Right cardiac atrium (tissue), 5 donors: ENCODE results near the gene KCTD5. TPM values are rescaled to one million over a fixed set of nuclear protein-coding genes. Genes with fewer than 3 reads are reported as not detected.

Experiments used
- ATAC-seq, 2 donors: fragments of 200-7000 bp; cut with Tn5 transposase; one replicate each; pipeline versions ENCODE4 v1.8.0 to v1.9.1; 2020; ENCODE audit warnings: moderate library complexity in 2 of 2, mild to moderate bottlenecking in 1 of 2
- DNase-seq, 3 donors: peaks; one replicate each; pipeline ENCODE4 v3.0.0-alpha.2; 2020
- H3K27ac ChIP-seq: one replicate; pipeline ENCODE4 v1.5.1; 2013; ENCODE audit warnings: mild to moderate bottlenecking, low read length, control low read depth, moderate library complexity
- H3K27me3 ChIP-seq: one replicate; pipeline ENCODE4 v1.6.1; 2013; ENCODE audit not compliant: control insufficient read depth, insufficient read depth
- H3K4me1 ChIP-seq: one replicate; pipeline ENCODE4 v1.6.1; 2013; ENCODE audit warnings: low read length; ENCODE audit not compliant: control insufficient read depth, insufficient read depth
- H3K4me3 ChIP-seq: one replicate; pipeline ENCODE4 v1.5.1; 2013; ENCODE audit warnings: low read length, control low read depth
- H3K9me3 ChIP-seq: one replicate; pipeline ENCODE4 v1.6.1; 2013; ENCODE audit warnings: low read length; ENCODE audit not compliant: control insufficient read depth
- WGBS: extraction: QIAGEN DNeasy Blood & Tissue Kit; methylation state at CpG from one replicate; pipeline ENCODE4 v1.1.7; 2013; 5-methylcytosine and 5-hydroxymethylcytosine counted together
- intact Hi-C, 4 donors: fragments of 100-400 bp; cut with DNase I; formaldehyde crosslinking; loops; one replicate each; pipeline versions ENCODE4 v1.11.0 to v1.14.0; 2022 to 2023
- polyA plus RNA-seq: library from polyadenylated mRNA; stranded (reverse); fragments of 200-250 nt; gene quantifications from one replicate; pipeline ENCODE4 v1.2.3, GENCODE V29; 2013
- total RNA-seq, 4 donors: library from RNA; stranded (reverse); fragmentation: NEBNext Ultra II Directional; extraction: Animal tissue kit (Norgen Biotek cat#: 25700); gene quantifications; one replicate each; pipeline ENCODE4 v1.2.1, GENCODE V29; 2021
- donor health status: healthy with polysubstance abuse.
- donor health status: DM: no; HTN: yes; CAD: no.
- donor health status: DM: no; HTN: no; CAD: no.
- donor health status: DM: no; HTN: yes; CAD: no; lungs with severe emphysema.
- donor health status: DM: yes; HTN: yes; CAD: no.

Gene KCTD5
- total and polyA plus RNA-seq, 5 donors = 10.6 to 13.7 (median 11.7) TPM

GRCh38 chr16:2704983-2705275 is 22.6 kb downstream of the KCTD5 start:
- ATAC-seq = no peak
- Histone ChIP-seq H3K4me1 (no peaks in the 10 kb centered on the region), H3K9me3 (no peaks in the 10 kb centered on the region), H3K4me3 (no peak overlapping the region), H3K27ac (no peak overlapping the region), H3K27me3 (no peaks in the 10 kb centered on the region)
- 91% methylated on average over 14 of the region's 14 CpGs for WGBS
- intact Hi-C loops = no loop called here
- peak in 2 of 3 donors; percentile 33 to 37 for DNase-seq

GRCh38 chr16:2705351-2705750 is 23.0 kb downstream of the KCTD5 start:
- peak in 2 of 3 donors; percentile 38 to 44 for DNase-seq
- Histone ChIP-seq H3K9me3 (no peaks in the 10 kb centered on the region), H3K27ac (no peak overlapping the region), H3K4me1 (no peaks in the 10 kb centered on the region), H3K27me3 (no peaks in the 10 kb centered on the region), H3K4me3 (no peak overlapping the region)
- intact Hi-C loops = no loop called here
- no peak for ATAC-seq
- 88% methylated on average over 10 of the region's 10 CpGs for WGBS

GRCh38 chr16:2706085-2706484 is 23.8 kb downstream of the KCTD5 start:
- no peak for ATAC-seq

GRCh38 chr16:2706611-2707311 is 24.4 kb downstream of the KCTD5 start:
- DNase-seq (peak in 2 of 3 donors; percentile 42 to 49), ATAC-seq (no peak)
- H3K9me3 ChIP-seq = no peaks in the 10 kb centered on the region
- intact Hi-C loops = no loop called here
- WGBS = 93% methylated on average over 22 of the region's 22 CpGs
- H3K4me3 ChIP-seq = no peak overlapping the region
- H3K27me3 ChIP-seq = no peaks in the 10 kb centered on the region
- H3K4me1 ChIP-seq = no peaks in the 10 kb centered on the region
- H3K27ac ChIP-seq = no peak overlapping the region

More at GRCh38 chr16:2706085-2706484, 23.8 kb downstream of the KCTD5 start:
- DNase-seq = peak in 2 of 3 donors; percentile 33 to 44
- H3K4me1 ChIP-seq = no peaks in the 10 kb centered on the region
- no peaks in the 10 kb centered on the region for H3K27me3 ChIP-seq
- 93% methylated on average over 17 of the region's 17 CpGs for WGBS
- H3K9me3 ChIP-seq = no peaks in the 10 kb centered on the region
- H3K27ac ChIP-seq = no peak overlapping the region
- no peak overlapping the region for H3K4me3 ChIP-seq
- intact Hi-C loops = no loop called here

GRCh38 chr16:2707368-2708289 is 25.3 kb downstream of the KCTD5 start:
- no peak for ATAC-seq
- no peak overlapping the region for H3K4me3 ChIP-seq
- 93% methylated on average over 51 of the region's 51 CpGs for WGBS
- intact Hi-C loops = no loop called here
- H3K27ac ChIP-seq = no peak overlapping the region
- no peaks in the 10 kb centered on the region for H3K9me3 ChIP-seq
- peak in 2 of 3 donors; percentile 6 to 44 for DNase-seq
- no peaks in the 10 kb centered on the region for H3K27me3 ChIP-seq
- no peaks in the 10 kb centered on the region for H3K4me1 ChIP-seq

- Histone ChIP-seq H3K27me3 (no peaks in the 10 kb centered on the region), H3K4me1 (no peaks in the 10 kb centered on the region), H3K9me3 (no peaks in the 10 kb centered on the region), H3K27ac (no peak overlapping the region), H3K4me3 (no peak overlapping the region)
- ATAC-seq (no peak), DNase-seq (peak in 2 of 3 donors; percentile 7 to 41)
- intact Hi-C loops = no loop called here
- WGBS = 93% methylated on average over 14 of the region's 14 CpGs
These were observed 25.9 kb downstream of the KCTD5 start for GRCh38 chr16:2708290-2708639.

GRCh38 chr16:2708955-2709587 is 26.7 kb downstream of the KCTD5 start:
- intact Hi-C loops = no loop called here
- Histone ChIP-seq H3K27ac (no peak overlapping the region), H3K9me3 (no peaks in the 10 kb centered on the region), H3K4me3 (no peak overlapping the region), H3K4me1 (no peaks in the 10 kb centered on the region), H3K27me3 (no peaks in the 10 kb centered on the region)
- ATAC-seq (no peak), DNase-seq (peak in 1 of 3 donors; percentile 40)
- WGBS = 96% methylated on average over 22 of the region's 22 CpGs

GRCh38 chr16:2709588-2709984 is 27.3 kb downstream of the KCTD5 start:
- ATAC-seq (no peak), DNase-seq (peak in 2 of 3 donors; percentile 33 to 34)
- Histone ChIP-seq H3K4me1 (no peaks in the 10 kb centered on the region), H3K4me3 (no peak overlapping the region), H3K27me3 (no peaks in the 10 kb centered on the region), H3K27ac (no peak overlapping the region), H3K9me3 (no peaks in the 10 kb centered on the region)
- intact Hi-C loops = no loop called here
- WGBS = 93% methylated on average over 10 of the region's 10 CpGs

- H3K27ac ChIP-seq = no peak overlapping the region
- intact Hi-C loops = no loop called here
- H3K9me3 ChIP-seq = no peaks in the 10 kb centered on the region
- H3K4me3 ChIP-seq = no peak overlapping the region
- DNase-seq (peak in 2 of 3 donors; percentile 28 to 39), ATAC-seq (no peak)
- WGBS = 82% methylated on average over 20 of the region's 20 CpGs
- no peaks in the 10 kb centered on the region for H3K4me1 ChIP-seq
- H3K27me3 ChIP-seq = no peaks in the 10 kb centered on the region
These were observed 27.8 kb downstream of the KCTD5 start for GRCh38 chr16:2710021-2710710.

GRCh38 chr16:2710711-2711231 is 28.4 kb downstream of the KCTD5 start:
- Histone ChIP-seq H3K4me3 (no peak overlapping the region), H3K27ac (no peak overlapping the region), H3K9me3 (no peaks in the 10 kb centered on the region), H3K27me3 (no peaks in the 10 kb centered on the region), H3K4me1 (no peaks in the 10 kb centered on the region)
- WGBS = 67% methylated on average over 11 of the region's 11 CpGs
- ATAC-seq (peak in 1 of 2 donors; percentile 4), DNase-seq (peak in 1 of 3 donors; percentile 37)
- intact Hi-C loops = no loop called here
